Measurements from ENCODE around the gene SH3BP1. TPM values are rescaled to one million over a fixed set of nuclear protein-coding genes. Genes with fewer than 3 reads are reported as not detected.
A peak's percentile ranks its signal among the peaks of the same experiment; 100 is the strongest.

SH3BP1 gene
- total RNA-seq, 1 donor from 2014 or later: 88.4 TPM

DNA sequence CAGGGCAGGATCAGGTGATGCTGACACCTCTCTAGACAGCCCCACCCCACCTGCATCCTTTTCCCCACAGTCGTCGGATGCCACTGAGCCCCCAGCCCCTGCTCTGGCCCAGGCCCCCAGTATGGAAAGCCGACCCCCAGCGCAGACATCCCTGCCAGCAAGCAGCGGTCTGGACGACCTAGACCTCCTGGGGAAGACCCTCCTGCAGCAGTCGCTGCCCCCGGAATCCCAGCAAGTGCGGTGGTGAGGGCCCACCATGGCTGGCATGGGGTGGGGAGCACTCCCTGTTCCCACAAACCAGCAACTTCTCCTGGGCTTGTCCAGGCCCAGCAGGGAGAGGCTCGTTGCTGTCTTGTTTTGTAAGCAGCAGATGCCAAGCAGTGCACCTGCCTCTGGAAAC lies 9.5 kb upstream of the SH3BP1 start:
- H3K27ac Mint-ChIP-seq: no peak overlapping the region
- intact Hi-C loops (cut with micrococcal nuclease): loop anchor here (10.0 kb wide), 1 partner anchor 215 kb away; the partner anchor contains the start of genes ANKRD54 and EIF3L
- no peak for DNase-seq
- no peak overlapping the region for H3K4me3 Mint-ChIP-seq
- no peak for ATAC-seq (ENCODE audit: low read depth)
- ChIA-PET CTCF (interaction anchor here (5.2 to 6.9 kb wide), 3 partner anchors 13 to 52 kb away, joined by 30 to 90 read pairs (median 49); partner anchors contain the start of gene SH3BP1), POLR2A (interaction anchor here (1.0 to 5.5 kb wide), 4 partner anchors 13 to 54 kb away, joined by 3 to 104 read pairs (median 5); partner anchors contain the start of gene GGA1)
- peaks cover 72% of the 10 kb centered on the region for H3K4me1 Mint-ChIP-seq
- TF ChIP-seq, protein P1, sequence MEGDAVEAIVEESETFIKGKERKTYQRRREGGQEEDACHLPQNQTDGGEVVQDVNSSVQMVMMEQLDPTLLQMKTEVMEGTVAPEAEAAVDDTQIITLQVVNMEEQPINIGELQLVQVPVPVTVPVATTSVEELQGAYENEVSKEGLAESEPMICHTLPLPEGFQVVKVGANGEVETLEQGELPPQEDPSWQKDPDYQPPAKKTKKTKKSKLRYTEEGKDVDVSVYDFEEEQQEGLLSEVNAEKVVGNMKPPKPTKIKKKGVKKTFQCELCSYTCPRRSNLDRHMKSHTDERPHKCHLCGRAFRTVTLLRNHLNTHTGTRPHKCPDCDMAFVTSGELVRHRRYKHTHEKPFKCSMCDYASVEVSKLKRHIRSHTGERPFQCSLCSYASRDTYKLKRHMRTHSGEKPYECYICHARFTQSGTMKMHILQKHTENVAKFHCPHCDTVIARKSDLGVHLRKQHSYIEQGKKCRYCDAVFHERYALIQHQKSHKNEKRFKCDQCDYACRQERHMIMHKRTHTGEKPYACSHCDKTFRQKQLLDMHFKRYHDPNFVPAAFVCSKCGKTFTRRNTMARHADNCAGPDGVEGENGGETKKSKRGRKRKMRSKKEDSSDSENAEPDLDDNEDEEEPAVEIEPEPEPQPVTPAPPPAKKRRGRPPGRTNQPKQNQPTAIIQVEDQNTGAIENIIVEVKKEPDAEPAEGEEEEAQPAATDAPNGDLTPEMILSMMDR (IDR thresholded peaks at IDR 0.05): no peak
- peaks cover 40% of the 10 kb centered on the region for H3K36me3 Mint-ChIP-seq (ENCODE audit: low read depth)
- H3K9me3 Mint-ChIP-seq: no peaks in the 10 kb centered on the region
- no peaks in the 10 kb centered on the region for H3K27me3 Mint-ChIP-seq

DNA sequence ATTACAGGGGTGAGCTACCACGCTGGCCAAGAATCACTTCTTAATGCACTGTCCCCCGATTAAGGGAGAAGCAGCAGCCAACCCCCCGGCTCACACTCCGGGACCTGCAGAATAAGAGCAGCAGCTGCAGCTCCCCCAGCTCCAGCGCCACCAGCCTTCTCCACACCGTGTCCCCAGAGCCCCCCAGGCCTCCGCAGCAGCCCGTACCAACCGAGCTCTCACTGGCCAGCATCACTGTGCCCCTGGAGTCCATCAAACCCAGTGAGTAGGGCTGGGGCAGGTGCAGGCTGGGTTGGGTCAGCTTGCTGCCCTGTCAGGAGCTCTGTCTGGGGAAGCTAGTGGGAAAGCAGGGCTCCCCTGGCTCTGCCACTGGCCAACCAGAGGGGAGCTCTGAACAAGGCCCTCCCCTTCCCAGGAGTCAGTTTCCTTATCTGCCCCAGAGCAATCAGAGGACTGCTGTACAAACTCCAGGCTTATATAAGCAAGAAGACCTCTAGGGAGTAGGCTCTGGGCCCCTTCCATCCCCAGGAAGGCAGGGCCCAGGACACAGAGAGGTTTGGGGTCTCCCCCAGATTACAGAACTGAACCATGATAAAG lies 8.5 kb upstream of the SH3BP1 start:
- POLR2A ChIA-PET: interaction anchor here (0.5 to 5.5 kb wide), 8 partner anchors 9 to 912 kb away, joined by 3 to 104 read pairs (median 4); partner anchors contain the start of genes GGA1, PDXP and SH3BP1
- DNase-seq: no peak
- Mint-ChIP-seq H3K36me3 (ENCODE audit: low read depth) (peaks cover 34% of the 10 kb centered on the region), H3K4me1 (peaks cover 69% of the 10 kb centered on the region), H3K27ac (peak overlapping the region; percentile 93), H3K27me3 (no peaks in the 10 kb centered on the region), H3K4me3 (no peak overlapping the region), H3K9me3 (no peaks in the 10 kb centered on the region)
- intact Hi-C loops (cut with micrococcal nuclease): loop anchor here (10.0 kb wide), 1 partner anchor 214 kb away; the partner anchor contains the start of genes ANKRD54 and EIF3L
- no peak for ATAC-seq (ENCODE audit: low read depth)
- TF ChIP-seq, protein P1 (IDR thresholded peaks at IDR 0.05): no peak
- CTCF ChIA-PET: interaction anchor here (1.2 to 5.2 kb wide), 5 partner anchors 9 to 51 kb away, joined by 4 to 63 read pairs (median 26); partner anchors contain the start of genes GGA1 and PDXP

DNA sequence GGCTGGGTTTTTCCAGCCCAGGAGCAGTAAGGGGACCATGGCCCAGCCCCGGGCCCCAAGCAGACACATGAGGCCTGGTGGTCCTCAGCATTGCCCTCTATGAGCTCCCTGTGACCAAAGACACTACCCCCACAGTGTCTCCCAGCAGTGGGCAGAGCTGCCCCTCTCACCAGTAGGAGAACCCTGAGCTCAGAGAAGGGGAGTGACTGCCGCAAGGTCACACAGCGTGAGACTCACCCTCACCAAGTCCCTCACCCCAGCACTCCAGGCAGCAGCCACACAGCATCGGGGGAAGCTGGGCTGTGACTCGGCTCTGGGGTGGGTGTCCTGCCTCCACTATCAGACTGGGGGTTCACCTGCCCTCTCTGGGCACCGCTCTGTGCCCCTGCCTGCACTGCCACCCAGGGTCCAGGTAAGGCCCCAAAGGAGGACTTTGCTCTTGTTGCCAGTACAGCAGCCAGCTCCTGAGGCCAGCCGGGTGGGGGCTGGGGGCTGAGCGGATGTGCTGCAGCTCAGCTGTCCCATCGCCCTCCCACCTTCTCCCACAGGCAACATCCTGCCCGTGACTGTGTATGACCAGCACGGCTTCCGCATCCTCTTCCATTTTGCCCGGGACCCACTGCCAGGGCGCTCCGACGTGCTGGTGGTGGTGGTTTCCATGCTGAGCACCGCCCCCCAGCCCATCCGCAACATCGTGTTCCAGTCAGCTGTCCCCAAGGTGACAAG lies 7.9 kb upstream of the SH3BP1 start:
- no peak for ATAC-seq (ENCODE audit: low read depth)
- TF ChIP-seq, protein P1 (IDR thresholded peaks at IDR 0.05): no peak
- POLR2A ChIA-PET: interaction anchor here (0.9 to 5.5 kb wide), 6 partner anchors 9 to 54 kb away, joined by 3 to 104 read pairs (median 22); partner anchors contain the start of genes GGA1, NOL12 and PDXP
- Mint-ChIP-seq H3K27ac (peak overlapping the region; percentile 93), H3K9me3 (no peaks in the 10 kb centered on the region), H3K4me3 (no peak overlapping the region), H3K4me1 (peaks cover 68% of the 10 kb centered on the region), H3K36me3 (ENCODE audit: low read depth) (peaks cover 32% of the 10 kb centered on the region), H3K27me3 (no peaks in the 10 kb centered on the region)
- CTCF ChIA-PET: interaction anchor here (1.2 to 5.2 kb wide), 6 partner anchors 9 to 50 kb away, joined by 3 to 63 read pairs (median 16); partner anchors contain the start of genes GGA1 and PDXP
- DNase-seq: no peak
- intact Hi-C loops (cut with micrococcal nuclease): loop anchor here (10.0 kb wide), 1 partner anchor 213 kb away; the partner anchor contains the start of genes ANKRD54 and EIF3L

DNA sequence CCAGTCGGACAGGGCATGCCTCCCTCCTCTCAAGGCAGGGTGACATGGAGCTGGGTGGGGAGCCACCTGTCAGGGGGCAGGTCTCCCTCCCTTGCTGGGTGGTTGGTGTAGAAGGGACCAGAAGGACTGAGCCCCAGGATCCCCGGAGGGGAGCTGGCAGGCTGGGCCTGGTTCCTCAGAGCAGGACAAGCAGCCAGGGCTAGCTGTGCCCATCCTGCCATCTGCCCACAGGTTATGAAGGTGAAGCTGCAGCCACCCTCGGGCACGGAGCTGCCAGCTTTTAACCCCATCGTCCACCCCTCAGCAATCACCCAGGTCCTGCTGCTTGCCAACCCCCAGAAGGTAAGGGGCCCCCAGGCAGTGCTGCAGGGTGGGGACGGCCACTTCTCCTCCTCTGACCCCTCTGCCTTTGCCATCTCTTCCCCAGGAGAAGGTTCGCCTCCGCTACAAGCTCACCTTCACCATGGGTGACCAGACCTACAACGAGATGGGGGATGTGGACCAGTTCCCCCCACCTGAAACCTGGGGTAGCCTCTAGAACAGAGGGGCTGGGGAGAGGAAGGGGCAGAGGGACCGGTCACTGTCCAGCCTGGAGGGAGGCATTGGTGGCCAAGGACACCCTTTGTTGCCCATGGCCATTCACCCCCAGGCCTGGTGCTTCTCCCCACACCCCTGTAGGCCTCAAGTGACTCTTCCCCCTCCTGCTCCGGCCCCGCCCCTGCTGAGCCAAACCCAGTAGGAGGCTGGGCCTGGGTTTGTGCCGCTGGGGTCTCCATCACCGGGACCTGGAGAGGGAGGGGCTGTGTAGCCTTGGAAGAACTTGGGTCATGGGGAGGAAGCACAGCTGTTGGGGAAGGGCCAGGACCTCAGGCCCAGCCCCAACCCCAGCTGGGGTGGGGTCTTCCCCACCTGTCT lies 7.0 kb upstream of the SH3BP1 start:
- intact Hi-C loops (cut with micrococcal nuclease): loop anchor here (1.0 to 10.0 kb wide), 7 partner anchors 9 to 212 kb away; partner anchors contain the start of genes ANKRD54, EIF3L, GGA1 and PDXP
- Mint-ChIP-seq H3K4me3 (peak overlapping the region; percentile 74), H3K36me3 (ENCODE audit: low read depth) (peaks cover 32% of the 10 kb centered on the region), H3K9me3 (no peaks in the 10 kb centered on the region), H3K27ac (peak overlapping the region; percentile 93), H3K4me1 (peaks cover 67% of the 10 kb centered on the region), H3K27me3 (no peaks in the 10 kb centered on the region)
- CTCF ChIA-PET: interaction anchor here (1.2 to 5.2 kb wide), 8 partner anchors 7 to 54 kb away, joined by 3 to 63 read pairs (median 8); partner anchors contain the start of genes GGA1, LGALS1 and NOL12
- no peak for DNase-seq
- TF ChIP-seq, protein P1 (IDR thresholded peaks at IDR 0.05): no peak
- POLR2A ChIA-PET: interaction anchor here (0.8 to 5.5 kb wide), 14 partner anchors 7 to 408 kb away, joined by 3 to 104 read pairs (median 12); partner anchors contain the start of genes ANKRD54, GGA1, LGALS1 and NOL12
- no peak for ATAC-seq (ENCODE audit: low read depth)
